Right ventricle myocardium superior (tissue), 1 donor: ENCODE measurements around the gene TARP.

ENCODE experiments used
- ATAC-seq: fragments of 200-7000 bp; cut with Tn5 transposase; one replicate; pipeline ENCODE4 v1.9.1; 2020; ENCODE audit warnings: mild to moderate bottlenecking; ENCODE audit not compliant: poor library complexity
- DNase-seq: peaks from one replicate; pipeline ENCODE4 v3.0.0-alpha.2; 2020
- intact Hi-C: fragments of 100-400 bp; cut with DNase I; formaldehyde crosslinking; loops from one replicate; pipeline ENCODE4 v1.11.2; 2022
- donor health status: DM: no; HTN: yes; CAD: no; lungs with severe emphysema.

The TARP gene

GRCh38 chr7:38273286-38273995 is at the start of gene TARP:
Gene TARP, minus strand, starts transcription at chr7:38273636.
- no peak for ATAC-seq
- DNase-seq = no peak
- intact Hi-C loops = no loop called here

GRCh38 chr7:38323156-38323555 is 49.7 kb upstream of the TARP start:
- intact Hi-C loops = no loop called here
- DNase-seq = no peak

GRCh38 chr7:38322461-38322860 is 49.0 kb upstream of the TARP start:
- no peak for DNase-seq
- no peak for ATAC-seq
- intact Hi-C loops = no loop called here

More at GRCh38 chr7:38323156-38323555, 49.7 kb upstream of the TARP start:
- ATAC-seq = no peak

- DNase-seq = no peak
- intact Hi-C loops = no loop called here
These were observed 48.5 kb upstream of the TARP start for GRCh38 chr7:38321967-38322366.

GRCh38 chr7:38321515-38321944 is 48.1 kb upstream of the TARP start:
- ATAC-seq (no peak), DNase-seq (no peak)
- intact Hi-C loops = no loop called here

More at GRCh38 chr7:38321967-38322366, 48.5 kb upstream of the TARP start:
- no peak for ATAC-seq

GRCh38 chr7:38321050-38321449 is 47.6 kb upstream of the TARP start:
- no peak for DNase-seq
- no peak for ATAC-seq
- intact Hi-C loops = no loop called here

GRCh38 chr7:38319873-38320272 is 46.4 kb upstream of the TARP start:
- DNase-seq (no peak), ATAC-seq (no peak)
- intact Hi-C loops = loop anchor here (10.0 kb wide), 1 partner anchor 215 kb away; no protein-coding TSS in a partner anchor

GRCh38 chr7:38318803-38319416 is 45.5 kb upstream of the TARP start:
- intact Hi-C loops = loop anchor here (10.0 kb wide), 1 partner anchor 214 kb away; no protein-coding TSS in a partner anchor
- ATAC-seq = peak; percentile 71
- DNase-seq = no peak

GRCh38 chr7:38318241-38318640 is 44.8 kb upstream of the TARP start:
- no peak for ATAC-seq
- intact Hi-C loops = loop anchor here (10.0 kb wide), 1 partner anchor 213 kb away; no protein-coding TSS in a partner anchor
- no peak for DNase-seq

- DNase-seq (no peak), ATAC-seq (no peak)
- intact Hi-C loops = loop anchor here (10.0 kb wide), 1 partner anchor 213 kb away; no protein-coding TSS in a partner anchor
These were observed 44.1 kb upstream of the TARP start for GRCh38 chr7:38317515-38317914.

- intact Hi-C loops = loop anchor here (10.0 kb wide), 1 partner anchor 212 kb away; no protein-coding TSS in a partner anchor
- ATAC-seq = no peak
- no peak for DNase-seq
These were observed 43.4 kb upstream of the TARP start for GRCh38 chr7:38316733-38317360.

GRCh38 chr7:38315410-38315809 is 42.0 kb upstream of the TARP start:
- no peak for ATAC-seq
- no peak for DNase-seq
- intact Hi-C loops = loop anchor here (10.0 kb wide), 1 partner anchor 211 kb away; no protein-coding TSS in a partner anchor

- no peak for ATAC-seq
- DNase-seq = no peak
- intact Hi-C loops = loop anchor here (10.0 kb wide), 1 partner anchor 208 kb away; no protein-coding TSS in a partner anchor
These were observed 39.4 kb upstream of the TARP start for GRCh38 chr7:38312821-38313220.

- peak; percentile 65 for DNase-seq
- intact Hi-C loops = loop anchor here (10.0 kb wide), 1 partner anchor 207 kb away; no protein-coding TSS in a partner anchor
These were observed 38.0 kb upstream of the TARP start for GRCh38 chr7:38311329-38311937.

GRCh38 chr7:38310591-38311101 is 37.2 kb upstream of the TARP start:
- intact Hi-C loops = loop anchor here (10.0 kb wide), 1 partner anchor 206 kb away; no protein-coding TSS in a partner anchor
- DNase-seq (peak; percentile 84), ATAC-seq (peak; percentile 67)

More at GRCh38 chr7:38311329-38311937, 38.0 kb upstream of the TARP start:
- peak; percentile 76 for ATAC-seq

- intact Hi-C loops = no loop called here
- DNase-seq = no peak
- no peak for ATAC-seq
These were observed 36.1 kb upstream of the TARP start for GRCh38 chr7:38309555-38309954.

- ATAC-seq = no peak
- no peak for DNase-seq
- intact Hi-C loops = no loop called here
These were observed 34.7 kb upstream of the TARP start for GRCh38 chr7:38308140-38308539.

- ATAC-seq (no peak), DNase-seq (no peak)
- intact Hi-C loops = no loop called here
These were observed 34.2 kb upstream of the TARP start for GRCh38 chr7:38307640-38308039.

GRCh38 chr7:38306914-38307313 is 33.5 kb upstream of the TARP start:
- DNase-seq = no peak
- intact Hi-C loops = no loop called here

More at GRCh38 chr7:38306914-38307313, 33.5 kb upstream of the TARP start:
- no peak for ATAC-seq
